ENCODE data around the gene BCAS3.

DNA sequence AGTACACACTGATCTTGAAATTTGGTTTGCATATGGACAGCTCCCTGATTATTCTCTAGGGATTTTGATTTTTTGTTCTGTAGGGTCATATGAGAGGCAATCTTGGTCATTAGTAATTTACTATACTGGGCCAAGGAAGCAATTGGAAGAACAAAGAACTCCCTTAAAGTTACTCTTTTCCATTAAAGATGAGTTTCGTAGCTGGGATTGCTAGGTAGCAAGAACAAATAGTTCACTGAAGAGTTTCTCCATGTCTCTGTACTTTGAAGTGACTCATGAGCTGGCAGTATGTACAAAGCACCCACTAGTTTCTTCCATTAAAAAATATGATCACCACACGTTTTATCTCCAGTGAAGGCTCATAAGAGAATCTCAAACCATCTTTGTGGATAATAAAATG, 6.2 kb upstream of the BCAS3 start:
- TF ChIP-seq, protein P1, sequence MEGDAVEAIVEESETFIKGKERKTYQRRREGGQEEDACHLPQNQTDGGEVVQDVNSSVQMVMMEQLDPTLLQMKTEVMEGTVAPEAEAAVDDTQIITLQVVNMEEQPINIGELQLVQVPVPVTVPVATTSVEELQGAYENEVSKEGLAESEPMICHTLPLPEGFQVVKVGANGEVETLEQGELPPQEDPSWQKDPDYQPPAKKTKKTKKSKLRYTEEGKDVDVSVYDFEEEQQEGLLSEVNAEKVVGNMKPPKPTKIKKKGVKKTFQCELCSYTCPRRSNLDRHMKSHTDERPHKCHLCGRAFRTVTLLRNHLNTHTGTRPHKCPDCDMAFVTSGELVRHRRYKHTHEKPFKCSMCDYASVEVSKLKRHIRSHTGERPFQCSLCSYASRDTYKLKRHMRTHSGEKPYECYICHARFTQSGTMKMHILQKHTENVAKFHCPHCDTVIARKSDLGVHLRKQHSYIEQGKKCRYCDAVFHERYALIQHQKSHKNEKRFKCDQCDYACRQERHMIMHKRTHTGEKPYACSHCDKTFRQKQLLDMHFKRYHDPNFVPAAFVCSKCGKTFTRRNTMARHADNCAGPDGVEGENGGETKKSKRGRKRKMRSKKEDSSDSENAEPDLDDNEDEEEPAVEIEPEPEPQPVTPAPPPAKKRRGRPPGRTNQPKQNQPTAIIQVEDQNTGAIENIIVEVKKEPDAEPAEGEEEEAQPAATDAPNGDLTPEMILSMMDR (IDR thresholded peaks at IDR 0.05; ENCODE audit: low read length): no peak
- TF ChIP-seq EZH2 (IDR thresholded peaks at IDR 0.05; ENCODE audit: borderline replicate concordance, low read length): no peak

Data from OCI-LY1 (cell line).